Lower leg skin (tissue), 4 donors: ENCODE results near the gene KLK2. TPM values are rescaled to one million over a fixed set of nuclear protein-coding genes. Genes with fewer than 3 reads are reported as not detected.

Experiments used
- DNase-seq, 2 donors: peaks; one replicate each; pipeline ENCODE4 v3.0.0-alpha.2; 2019; ENCODE audit warnings: low spot score in 2 of 2
- H3K4me3 ChIP-seq: fragments of 200-600 bp; sonication (generic); 2 replicates; pipeline ENCODE4 v1.5.1; 2017; ENCODE audit warnings: mild to moderate bottlenecking, low read depth; ENCODE audit not compliant: poor library complexity, severe bottlenecking
- POLR2A ChIP-seq, 2 donors: fragments of 450-650 bp; IDR thresholded peaks; one replicate each; pipeline ENCODE4 v1.6.1; 2016 to 2017; ENCODE audit warnings: antibody characterized with exemption in 2 of 2, mild to moderate bottlenecking in 1 of 2, moderate library complexity in 1 of 2
- WGBS, 2 donors: methylation state at CpG; one replicate each; pipeline ENCODE4 v1.1.5; 2018; 5-methylcytosine and 5-hydroxymethylcytosine counted together
- intact Hi-C: fragments of 100-400 bp; cut with DNase I; formaldehyde crosslinking; loops from one replicate; pipeline ENCODE4 v1.15.0; 2023; ENCODE audit warnings: low total_unique reads
- total RNA-seq, 4 donors: library from RNA; depleted of rRNA; stranded (reverse); fragments of >200 nt; gene quantifications; one replicate each; pipeline ENCODE4 v1.1.0, GENCODE V29; 2016
- TF ChIP-seq, protein P1 (sequence below), 3 donors: fragments of 450-650 bp; IDR thresholded peaks; one replicate each; pipeline ENCODE4 v1.5.1; 2016; ENCODE audit warnings: antibody characterized with exemption in 3 of 3, mild to moderate bottlenecking in 3 of 3, moderate library complexity in 2 of 3

Gene KLK2
- total RNA-seq, 4 donors from 2014 or later: 5.3 to 31.2 TPM; not detected in 2

- no peak for DNase-seq
- 15 to 30% methylated on average over 5 of the region's 5 CpGs for WGBS, 2 donors
- no peak for TF ChIP-seq POLR2A (IDR thresholded peaks at IDR 0.05)
- TF ChIP-seq, protein P1, sequence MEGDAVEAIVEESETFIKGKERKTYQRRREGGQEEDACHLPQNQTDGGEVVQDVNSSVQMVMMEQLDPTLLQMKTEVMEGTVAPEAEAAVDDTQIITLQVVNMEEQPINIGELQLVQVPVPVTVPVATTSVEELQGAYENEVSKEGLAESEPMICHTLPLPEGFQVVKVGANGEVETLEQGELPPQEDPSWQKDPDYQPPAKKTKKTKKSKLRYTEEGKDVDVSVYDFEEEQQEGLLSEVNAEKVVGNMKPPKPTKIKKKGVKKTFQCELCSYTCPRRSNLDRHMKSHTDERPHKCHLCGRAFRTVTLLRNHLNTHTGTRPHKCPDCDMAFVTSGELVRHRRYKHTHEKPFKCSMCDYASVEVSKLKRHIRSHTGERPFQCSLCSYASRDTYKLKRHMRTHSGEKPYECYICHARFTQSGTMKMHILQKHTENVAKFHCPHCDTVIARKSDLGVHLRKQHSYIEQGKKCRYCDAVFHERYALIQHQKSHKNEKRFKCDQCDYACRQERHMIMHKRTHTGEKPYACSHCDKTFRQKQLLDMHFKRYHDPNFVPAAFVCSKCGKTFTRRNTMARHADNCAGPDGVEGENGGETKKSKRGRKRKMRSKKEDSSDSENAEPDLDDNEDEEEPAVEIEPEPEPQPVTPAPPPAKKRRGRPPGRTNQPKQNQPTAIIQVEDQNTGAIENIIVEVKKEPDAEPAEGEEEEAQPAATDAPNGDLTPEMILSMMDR (IDR thresholded peaks at IDR 0.05): no peak
- no peak overlapping the region for H3K4me3 ChIP-seq
- intact Hi-C loops: no loop called here
Measured at GRCh38 chr19:50906217-50906616, 33.0 kb downstream of the KLK2 start.

DNA sequence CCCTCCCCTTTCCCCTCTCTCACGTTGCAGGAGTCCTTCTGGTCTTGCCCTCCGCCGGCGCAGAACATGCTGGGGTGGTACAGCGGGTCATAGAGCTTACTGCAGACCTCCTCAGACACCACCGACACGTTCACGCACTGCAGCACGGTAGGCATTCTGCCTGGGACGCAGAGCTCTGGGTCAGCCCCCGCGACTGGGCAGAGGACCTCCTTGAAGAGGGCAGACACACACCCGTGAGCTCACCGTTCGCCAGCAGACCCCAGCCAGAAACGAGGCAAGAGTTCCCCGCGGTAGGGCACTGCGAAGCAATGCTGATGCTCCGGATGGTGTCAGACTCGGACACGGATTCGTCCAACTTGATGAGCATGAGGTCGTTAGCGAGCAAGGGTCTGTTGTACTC, 35.1 kb downstream of the KLK2 start:
- WGBS, 2 donors: 68 to 72% methylated on average over 24 to 25 of the region's 25 CpGs
- no peak overlapping the region for H3K4me3 ChIP-seq
- no peak for DNase-seq
- intact Hi-C loops: no loop called here
- TF ChIP-seq, protein P1 (IDR thresholded peaks at IDR 0.05): no peak
- no peak for TF ChIP-seq POLR2A (IDR thresholded peaks at IDR 0.05)

DNA sequence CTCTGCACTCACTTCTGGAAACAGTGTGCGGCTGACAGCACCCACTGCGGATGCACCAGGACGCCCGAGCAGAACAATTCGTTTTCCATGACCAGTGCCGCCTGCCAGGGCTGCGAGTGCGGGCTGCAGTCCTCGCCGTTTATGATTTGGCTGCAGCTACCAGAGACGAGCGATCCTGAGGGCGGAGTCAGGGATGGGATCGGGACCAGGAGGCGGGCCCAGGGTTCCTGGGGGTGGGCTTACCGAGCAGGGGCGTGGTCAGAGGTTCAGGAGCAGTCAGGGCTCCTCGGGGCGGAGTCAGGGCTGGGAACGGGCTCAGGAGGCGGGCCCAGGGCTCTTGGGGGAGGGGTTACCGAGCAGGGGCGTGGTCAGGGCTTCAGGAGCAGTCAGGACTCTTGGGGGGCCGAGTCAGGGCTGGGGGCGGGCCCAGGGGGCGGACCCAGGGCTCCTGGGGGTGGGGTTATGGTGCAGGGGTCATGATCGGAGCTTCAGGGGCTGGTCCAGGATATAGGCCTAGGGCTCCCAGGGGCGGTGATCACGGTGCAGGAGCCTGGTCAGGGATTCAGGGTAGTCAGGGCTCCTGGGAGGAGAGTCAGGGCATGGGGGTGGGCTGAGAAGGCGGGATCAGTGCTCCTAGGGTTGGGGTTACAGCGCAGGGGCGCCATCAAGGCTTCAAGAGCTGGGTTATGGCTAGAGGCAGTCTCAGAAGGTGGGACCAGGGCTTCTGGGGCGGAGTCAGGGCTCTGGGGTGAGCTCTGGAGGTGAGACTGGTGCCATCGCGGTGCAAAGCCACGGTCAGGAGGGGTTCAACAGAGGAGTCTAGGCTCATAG, 36.2 kb downstream of the KLK2 start:
- WGBS, 2 donors: 5 to 6% methylated on average over 21 to 34 of the region's 36 CpGs
- no peak overlapping the region for H3K4me3 ChIP-seq
- intact Hi-C loops: loop anchor here (10.0 kb wide), 1 partner anchor 115 kb away; the partner anchor contains the start of gene ACP4
- TF ChIP-seq, protein P1 (IDR thresholded peaks at IDR 0.05): no peak
- no peak for TF ChIP-seq POLR2A (IDR thresholded peaks at IDR 0.05)
- DNase-seq: peak in 1 of 2 donors; percentile 36

- H3K4me3 ChIP-seq: no peak overlapping the region
- WGBS, 2 donors: 55 to 61% methylated on average over 4 of the region's 4 CpGs
- no peak for TF ChIP-seq POLR2A (IDR thresholded peaks at IDR 0.05)
- TF ChIP-seq, protein P1 (IDR thresholded peaks at IDR 0.05): no peak
- no peak for DNase-seq
- intact Hi-C loops: loop anchor here (10.0 kb wide), 1 partner anchor 116 kb away; the partner anchor contains the start of gene ACP4
Measured at GRCh38 chr19:50910722-50911121, 37.5 kb downstream of the KLK2 start.

DNA sequence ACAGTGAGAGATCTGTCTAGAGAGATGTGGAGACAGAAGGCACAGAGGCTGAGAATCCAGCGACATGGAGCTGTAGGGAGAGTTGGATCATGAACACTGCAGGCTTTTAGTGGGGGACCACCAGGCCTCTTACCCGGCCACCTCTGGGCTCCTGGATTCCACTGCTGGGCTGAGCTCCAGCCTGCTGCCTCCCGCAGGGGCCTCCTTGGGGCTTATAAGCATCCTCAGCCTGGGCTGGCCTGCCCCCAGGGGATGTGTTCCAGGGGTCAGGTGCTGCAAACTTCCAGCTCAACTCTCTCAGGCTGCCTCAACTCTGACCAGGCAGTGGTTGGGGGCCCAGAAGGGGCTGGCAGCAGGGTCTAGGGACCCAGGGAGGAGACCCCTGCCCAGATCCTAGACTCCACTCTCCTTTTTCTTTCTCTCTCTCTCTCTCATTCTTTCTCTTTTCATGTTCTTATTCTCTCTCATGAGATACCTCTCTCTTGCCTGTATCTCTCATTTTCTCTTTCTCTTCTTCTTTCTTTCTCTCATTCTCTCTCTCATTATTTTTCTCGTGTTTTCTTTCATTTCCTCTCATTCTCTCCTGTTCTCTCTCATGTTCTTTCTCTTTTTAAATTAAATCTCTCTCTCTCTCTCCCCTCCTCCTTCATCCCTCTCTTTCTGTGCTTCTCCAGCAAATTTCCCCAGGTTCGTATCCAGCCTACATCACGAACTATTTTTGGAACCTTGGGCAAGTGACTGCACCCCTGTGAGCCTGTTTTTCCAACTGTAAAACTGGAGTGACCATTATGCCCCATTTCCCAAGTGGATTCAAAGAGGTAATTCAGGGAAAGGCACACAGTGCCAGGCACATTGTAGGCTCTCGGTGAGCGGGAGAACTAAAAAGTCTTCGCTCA, 38.2 kb downstream of the KLK2 start, which contains the start of gene KLK4:
KLK4 (minus strand) TSS at position 190 of the 896 bp plus-strand sequence. CDS start 657 bp downstream, outside the sequence.
- DNase-seq: no peak
- no peak within 1 kb of the TSS for H3K4me3 ChIP-seq
- intact Hi-C loops: loop anchor here (10.0 kb wide), 1 partner anchor 117 kb away; the partner anchor contains the start of gene ACP4
- TF ChIP-seq POLR2A (IDR thresholded peaks at IDR 0.05): no peak
- TF ChIP-seq, protein P1 (IDR thresholded peaks at IDR 0.05): no peak
- 54 to 57% methylated on average over 8 to 9 of the region's 9 CpGs for WGBS, 2 donors
